Peyer's patch (tissue), 4 donors: Measurements from ENCODE around the gene CDK6.
"Not testable (repeated sequence)": the region's sequence is repeated elsewhere in the genome, so short reads cannot be mapped to it uniquely, and the experiment has no call there.

Experiments
- CTCF ChIP-seq, 6 experiments: fragments of 450-650 bp in 4 of 6; fragments of 200-600 bp in 2 of 6; sonication (generic) in 1 of 6; IDR thresholded peaks; one replicate each; pipeline ENCODE4 v1.5.1; 2017 to 2019; ENCODE audit warnings: antibody characterized with exemption in 6 of 6, mild to moderate bottlenecking in 3 of 6, moderate library complexity in 1 of 6
- POLR2A ChIP-seq, 2 donors: fragments of 450-650 bp; IDR thresholded peaks; one replicate each; pipeline ENCODE4 v1.5.1; 2017; ENCODE audit warnings: antibody characterized with exemption in 2 of 2, mild to moderate bottlenecking in 2 of 2, moderate library complexity in 2 of 2

GRCh38 chr7:92744180-92744579 is 92.2 kb downstream of the CDK6 start:
- TF ChIP-seq CTCF, POLR2A (IDR thresholded peaks at IDR 0.05): not testable (repeated sequence)
